ENCODE results near the gene CREB3L2. TPM values are rescaled to one million over a fixed set of nuclear protein-coding genes. Genes with fewer than 3 reads are reported as not detected.

Gene CREB3L2
- total and polyA plus RNA-seq, 2 donors (not counting 1 experiment from before 2014, with no cell fraction given), result 13.8 to 25.1 TPM

DNA sequence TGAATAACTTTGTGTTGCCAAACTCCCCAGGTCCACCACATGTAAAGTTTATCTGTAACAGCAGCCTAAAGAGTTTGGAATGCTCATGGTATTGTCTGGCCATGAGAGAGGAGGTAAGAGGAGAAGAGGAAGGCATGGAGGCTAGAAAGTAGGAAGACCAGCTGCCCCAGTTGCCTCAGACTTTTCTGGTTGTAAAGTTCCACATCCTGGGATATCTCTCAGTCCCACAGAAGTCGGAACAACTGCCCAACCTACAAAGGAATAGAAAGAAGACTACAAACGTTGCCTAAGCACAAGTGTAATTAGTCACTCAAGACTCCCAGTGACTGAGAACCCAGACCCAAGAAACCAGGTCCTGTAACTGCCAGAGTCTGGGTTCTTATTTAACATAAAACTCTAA is 47.3 kb downstream of the CREB3L2 start:
- Mint-ChIP-seq H3K27ac (no peak overlapping the region), H3K4me3 (no peak overlapping the region), H3K4me1 (peaks cover 13% of the 10 kb centered on the region), H3K27me3 (no peaks in the 10 kb centered on the region), H3K9me3 (ENCODE audit: insufficient read depth) (no peaks in the 10 kb centered on the region)
- 83% methylated on average over 2 of the region's 2 CpGs for WGBS (ENCODE audit: insufficient coverage)
- ChIA-PET CTCF (no interaction called here), POLR2A (no interaction called here)
- Histone ChIP-seq H3K27me3 (replicated peaks in 1 of 4; ENCODE audit: control extremely low read depth in 1 of 4, control insufficient read depth in 3 of 4, insufficient read depth in 4 of 4, low read length in 3 of 4) (no peaks in the 10 kb centered on the region), H3K4me2 (replicated peaks; ENCODE audit: low read depth, low read length, poor library complexity, severe bottlenecking) (no peak overlapping the region), H3K9me3 (ENCODE audit: control extremely low read depth in 1 of 3, control insufficient read depth in 2 of 3, insufficient read depth in 1 of 3, low read length in 2 of 3) (no peaks in the 10 kb centered on the region), H2AFZ (ENCODE audit: insufficient read depth, low read depth, low read length, poor library complexity, severe bottlenecking) (no peak overlapping the region), H3K27ac (ENCODE audit: low read length in 2 of 2) (no peak overlapping the region), H3K4me3 (ENCODE audit: control extremely low read depth in 1 of 5, extremely low read depth in 1 of 5, insufficient read depth in 1 of 5, low read depth in 2 of 5, low read length in 4 of 5) (no peak overlapping the region), H3K36me3 (replicated peaks in 1 of 2; ENCODE audit: control extremely low read depth in 1 of 2, control insufficient read depth in 1 of 2, extremely low read depth in 1 of 2, insufficient read depth in 2 of 2, low read length in 1 of 2) (no peaks in the 10 kb centered on the region), H3K4me1 (ENCODE audit: control insufficient read depth in 2 of 2, insufficient read depth in 2 of 2, low read length in 2 of 2) (peaks cover 7 to 8% of the 10 kb centered on the region in 2 donors), H3K79me2 (ENCODE audit: control insufficient read depth, insufficient read depth, low read length) (peaks cover 42% of the 10 kb centered on the region), H4K20me1 (ENCODE audit: control insufficient read depth, insufficient read depth, low read length, poor library complexity, severe bottlenecking) (peaks cover 6% of the 10 kb centered on the region), H3K9ac (ENCODE audit: low read length) (no peak overlapping the region)
- TF ChIP-seq, protein P1, sequence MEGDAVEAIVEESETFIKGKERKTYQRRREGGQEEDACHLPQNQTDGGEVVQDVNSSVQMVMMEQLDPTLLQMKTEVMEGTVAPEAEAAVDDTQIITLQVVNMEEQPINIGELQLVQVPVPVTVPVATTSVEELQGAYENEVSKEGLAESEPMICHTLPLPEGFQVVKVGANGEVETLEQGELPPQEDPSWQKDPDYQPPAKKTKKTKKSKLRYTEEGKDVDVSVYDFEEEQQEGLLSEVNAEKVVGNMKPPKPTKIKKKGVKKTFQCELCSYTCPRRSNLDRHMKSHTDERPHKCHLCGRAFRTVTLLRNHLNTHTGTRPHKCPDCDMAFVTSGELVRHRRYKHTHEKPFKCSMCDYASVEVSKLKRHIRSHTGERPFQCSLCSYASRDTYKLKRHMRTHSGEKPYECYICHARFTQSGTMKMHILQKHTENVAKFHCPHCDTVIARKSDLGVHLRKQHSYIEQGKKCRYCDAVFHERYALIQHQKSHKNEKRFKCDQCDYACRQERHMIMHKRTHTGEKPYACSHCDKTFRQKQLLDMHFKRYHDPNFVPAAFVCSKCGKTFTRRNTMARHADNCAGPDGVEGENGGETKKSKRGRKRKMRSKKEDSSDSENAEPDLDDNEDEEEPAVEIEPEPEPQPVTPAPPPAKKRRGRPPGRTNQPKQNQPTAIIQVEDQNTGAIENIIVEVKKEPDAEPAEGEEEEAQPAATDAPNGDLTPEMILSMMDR (IDR thresholded peaks at IDR 0.05), result no peak
- no peak for ATAC-seq (ENCODE audit: low read depth)
- intact Hi-C loops (cut with micrococcal nuclease), result no loop called here
- no peak for DNase-seq

DNA sequence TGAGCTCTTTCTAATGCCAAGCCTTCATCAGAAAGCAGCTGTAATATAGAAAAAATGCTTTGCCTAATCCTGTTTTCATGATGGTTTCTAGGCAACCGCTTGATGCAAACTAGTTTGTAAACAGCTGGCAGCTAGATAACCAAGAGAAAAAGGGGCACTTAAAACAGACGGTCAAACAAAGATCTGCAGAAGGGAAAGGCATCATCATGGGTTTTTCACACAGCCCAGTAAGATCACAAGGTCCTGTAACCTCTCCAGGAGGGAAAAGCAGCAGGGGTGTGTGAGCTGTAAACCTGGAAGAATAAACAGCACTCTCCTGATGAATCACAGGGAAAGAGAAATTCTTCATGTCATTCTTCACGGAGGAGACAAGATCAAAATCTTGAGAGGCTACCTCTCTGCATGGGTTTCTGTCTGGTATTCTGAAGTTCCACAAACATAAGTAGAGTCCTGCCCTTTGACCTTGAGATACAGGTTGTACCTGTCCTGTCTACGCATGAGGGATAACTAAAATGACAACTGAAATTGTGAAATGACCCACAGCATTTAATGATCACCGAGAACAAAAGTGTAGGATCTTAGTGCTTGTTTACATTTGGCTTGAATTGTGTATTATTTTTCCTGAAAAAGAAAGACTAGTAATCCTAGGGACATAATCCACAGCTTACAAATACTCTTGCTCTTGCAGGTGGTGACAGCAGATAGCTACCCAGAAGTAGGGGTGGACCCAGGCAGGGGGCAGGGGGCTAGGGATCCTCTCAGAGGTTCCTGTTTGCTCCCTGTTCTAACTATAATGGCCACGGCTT is 48.0 kb downstream of the CREB3L2 start:
- Histone ChIP-seq H3K27ac (ENCODE audit: low read length in 2 of 2) (no peak overlapping the region), H3K9ac (ENCODE audit: low read length) (no peak overlapping the region), H3K4me2 (replicated peaks; ENCODE audit: low read depth, low read length, poor library complexity, severe bottlenecking) (no peak overlapping the region), H3K4me1 (ENCODE audit: control insufficient read depth in 2 of 2, insufficient read depth in 2 of 2, low read length in 2 of 2) (peaks cover 3 to 7% of the 10 kb centered on the region in 2 donors), H3K27me3 (replicated peaks in 1 of 4; ENCODE audit: control extremely low read depth in 1 of 4, control insufficient read depth in 3 of 4, insufficient read depth in 4 of 4, low read length in 3 of 4) (no peaks in the 10 kb centered on the region), H3K4me3 (ENCODE audit: control extremely low read depth in 1 of 5, extremely low read depth in 1 of 5, insufficient read depth in 1 of 5, low read depth in 2 of 5, low read length in 4 of 5) (no peak overlapping the region), H3K79me2 (ENCODE audit: control insufficient read depth, insufficient read depth, low read length) (peaks cover 38% of the 10 kb centered on the region), H4K20me1 (ENCODE audit: control insufficient read depth, insufficient read depth, low read length, poor library complexity, severe bottlenecking) (peaks cover 6% of the 10 kb centered on the region), H2AFZ (ENCODE audit: insufficient read depth, low read depth, low read length, poor library complexity, severe bottlenecking) (no peak overlapping the region), H3K9me3 (ENCODE audit: control extremely low read depth in 1 of 3, control insufficient read depth in 2 of 3, insufficient read depth in 1 of 3, low read length in 2 of 3) (no peaks in the 10 kb centered on the region), H3K36me3 (replicated peaks in 1 of 2; ENCODE audit: control extremely low read depth in 1 of 2, control insufficient read depth in 1 of 2, extremely low read depth in 1 of 2, insufficient read depth in 2 of 2, low read length in 1 of 2) (no peaks in the 10 kb centered on the region)
- no peak overlapping the region for H3K4me3 Mint-ChIP-seq
- ChIA-PET POLR2A (no interaction called here), CTCF (no interaction called here)
- 64% methylated on average over 3 of the region's 6 CpGs for WGBS (ENCODE audit: insufficient coverage)
- no peak for ATAC-seq (ENCODE audit: low read depth)
- no peaks in the 10 kb centered on the region for H3K9me3 Mint-ChIP-seq (ENCODE audit: insufficient read depth)
- no peak overlapping the region for H3K27ac Mint-ChIP-seq
- H3K27me3 Mint-ChIP-seq, result no peaks in the 10 kb centered on the region
- intact Hi-C loops (cut with micrococcal nuclease), result no loop called here
- DNase-seq, result no peak
- H3K4me1 Mint-ChIP-seq, result peaks cover 7% of the 10 kb centered on the region
- TF ChIP-seq, protein P1 (IDR thresholded peaks at IDR 0.05), result no peak
- TF ChIP-seq EZH2 (IDR thresholded peaks at IDR 0.05; ENCODE audit: borderline replicate concordance, insufficient read depth, low read depth, low read length, poor library complexity, severe bottlenecking), result no peak

Data from B cell (primary cell).